UCSD-AML1 (cell line): ENCODE results near the gene MSTN.
"Not testable (repeated sequence)": the region's sequence is repeated elsewhere in the genome, so short reads cannot be mapped to it uniquely, and the experiment has no call there.

Experiments
- DNase-seq: peaks from one replicate; lab custom pipeline; 2025; ENCODE audit not compliant: unreplicated experiment; lab: John Stamatoyannopoulos, UW

MSTN gene

DNA sequence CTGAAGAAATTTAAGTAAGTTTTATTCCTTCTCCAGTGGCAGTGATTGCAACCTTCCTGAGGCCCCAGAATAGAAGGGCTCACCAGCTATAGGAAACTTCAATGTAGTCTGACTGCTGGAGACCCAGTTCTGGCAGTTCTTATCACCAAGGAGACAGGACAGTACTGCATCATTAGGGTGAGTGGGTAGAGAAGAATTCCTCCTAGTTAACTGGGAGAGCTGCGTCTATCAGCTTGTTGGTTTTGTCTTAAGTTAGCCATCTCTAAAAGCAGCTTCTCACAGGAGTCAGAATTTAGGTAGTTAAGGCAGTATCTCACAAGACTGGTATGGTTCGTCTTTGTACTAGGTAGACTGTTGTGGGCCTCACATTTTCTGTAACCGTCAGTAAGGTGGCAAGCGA is 3.3 kb upstream of the MSTN start:
- DNase-seq = no peak

DNA sequence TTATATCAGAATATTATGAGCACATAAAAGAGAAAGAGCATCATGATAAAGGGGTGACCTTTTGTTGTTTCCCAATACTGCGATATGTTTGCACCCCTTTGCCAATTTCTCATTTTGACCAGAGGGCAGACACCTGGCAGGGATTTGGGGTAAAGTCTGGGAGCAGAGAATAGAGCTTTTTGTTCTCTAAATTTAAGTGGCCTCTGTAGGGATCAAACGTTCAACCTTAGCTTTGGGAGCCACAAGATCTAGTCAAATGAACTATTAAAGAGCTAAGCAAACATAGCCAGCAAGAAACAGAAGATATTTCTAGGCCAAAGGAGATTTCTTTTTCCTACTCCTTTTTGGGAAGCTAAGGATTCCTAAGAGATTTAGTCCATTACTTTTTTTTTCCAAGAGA is 1.1 kb upstream of the MSTN start:
- DNase-seq = no peak

DNA sequence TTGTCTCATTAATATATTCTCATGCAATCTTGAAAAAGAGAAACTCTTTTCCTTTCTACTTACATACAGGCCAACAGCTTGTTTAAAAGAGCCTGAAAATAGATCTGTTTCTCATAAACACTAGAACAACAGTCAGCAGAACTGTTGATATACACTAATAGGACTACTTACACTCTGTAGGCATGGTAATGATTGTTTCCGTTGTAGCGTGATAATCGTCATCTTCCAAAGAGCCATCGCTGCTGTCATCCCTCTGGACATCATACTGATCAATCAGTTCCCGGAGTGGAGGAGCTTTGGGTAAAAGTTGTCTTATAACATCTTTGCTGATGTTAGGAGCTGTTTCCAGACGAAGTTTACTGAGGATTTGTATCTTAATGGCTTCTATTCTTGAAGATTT is 476 bp downstream of the MSTN start:
- no peak for DNase-seq

DNA sequence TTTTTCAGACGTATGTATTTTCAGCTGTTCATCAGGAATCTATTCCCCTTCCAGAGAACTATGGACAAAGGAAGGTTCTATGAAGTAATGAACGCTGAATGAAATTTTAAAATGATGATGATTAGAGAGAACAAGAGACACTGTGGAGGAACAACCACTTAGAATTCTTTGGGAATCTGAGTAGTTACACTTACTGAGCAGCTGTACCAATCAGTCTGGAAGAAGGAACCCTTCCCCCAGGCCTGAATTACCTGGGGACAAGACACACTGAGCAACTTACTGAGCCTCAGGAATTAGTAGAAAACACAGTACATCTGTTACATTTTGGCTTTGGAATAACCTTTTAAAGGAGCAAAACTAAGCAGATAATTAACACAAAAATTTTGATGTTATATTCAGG is 1.9 kb downstream of the MSTN start:
- DNase-seq = no peak

GRCh38 chr2:190060019-190060418 is 2.5 kb downstream of the MSTN start:
- no peak for DNase-seq

- DNase-seq = no peak
Observed at GRCh38 chr2:190053426-190053825, 9.1 kb downstream of the MSTN start.

DNA sequence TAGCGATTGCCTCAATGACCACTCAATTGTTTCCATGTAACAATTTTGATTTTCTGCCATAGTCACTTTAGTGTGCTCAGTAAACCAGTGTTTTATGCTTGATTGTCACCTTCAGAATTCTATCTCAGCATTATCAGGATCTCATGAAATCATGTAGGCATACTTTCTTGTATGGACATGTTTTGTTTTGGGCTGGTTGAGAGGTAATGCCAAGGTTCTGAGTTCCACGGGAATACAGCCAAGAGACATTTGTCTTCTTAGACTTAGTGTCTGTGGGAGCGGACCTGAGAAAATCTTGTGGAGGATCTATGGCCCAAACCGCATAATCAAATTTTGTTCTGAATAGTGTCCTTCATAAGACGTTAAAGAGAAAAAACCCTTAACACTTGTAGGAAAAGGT is 10.2 kb downstream of the MSTN start:
- DNase-seq = no peak

DNA sequence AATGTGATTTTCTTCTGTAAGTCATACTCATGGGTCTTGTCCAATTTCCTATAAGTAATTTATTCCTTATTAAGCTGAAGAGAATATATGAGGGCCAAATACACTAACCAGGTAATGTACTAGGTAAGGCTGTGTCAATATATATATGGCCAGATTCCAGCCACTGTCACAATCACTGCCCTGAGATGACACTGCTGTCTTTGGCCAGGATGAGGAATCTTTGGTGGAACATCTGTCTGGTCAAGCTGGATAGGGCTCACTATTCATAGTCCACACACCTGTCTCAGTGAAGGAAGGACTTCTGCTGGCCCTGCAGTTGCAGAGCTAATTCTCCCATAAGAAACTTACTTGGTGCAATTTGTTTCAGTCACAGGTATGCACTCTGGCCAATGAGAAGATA is 11.3 kb downstream of the MSTN start:
- no peak for DNase-seq

GRCh38 chr2:190050001-190050400 is 12.5 kb downstream of the MSTN start:
- DNase-seq = no peak

- DNase-seq = no peak
Observed at GRCh38 chr2:190044866-190045265, 17.7 kb downstream of the MSTN start.

DNA sequence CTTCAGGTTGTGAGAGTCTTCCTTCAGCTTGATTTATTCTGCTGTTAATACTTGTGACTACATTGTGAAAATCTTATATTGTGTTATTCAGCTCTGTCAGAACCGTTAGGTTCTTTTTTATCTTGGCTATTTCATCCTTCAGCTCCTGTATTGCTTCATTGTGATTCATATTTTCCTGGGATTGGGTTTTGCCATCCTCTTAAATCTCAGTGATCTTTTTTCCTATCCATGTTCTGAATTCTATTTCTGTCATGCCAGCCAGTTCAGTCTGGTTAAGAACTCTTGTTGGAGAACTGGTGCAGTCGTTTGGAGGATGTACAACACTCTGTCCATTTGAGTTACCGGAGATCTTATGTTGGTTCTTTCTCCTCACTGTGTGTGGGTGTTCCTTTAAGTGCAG is 19.1 kb downstream of the MSTN start:
- DNase-seq = no peak

DNA sequence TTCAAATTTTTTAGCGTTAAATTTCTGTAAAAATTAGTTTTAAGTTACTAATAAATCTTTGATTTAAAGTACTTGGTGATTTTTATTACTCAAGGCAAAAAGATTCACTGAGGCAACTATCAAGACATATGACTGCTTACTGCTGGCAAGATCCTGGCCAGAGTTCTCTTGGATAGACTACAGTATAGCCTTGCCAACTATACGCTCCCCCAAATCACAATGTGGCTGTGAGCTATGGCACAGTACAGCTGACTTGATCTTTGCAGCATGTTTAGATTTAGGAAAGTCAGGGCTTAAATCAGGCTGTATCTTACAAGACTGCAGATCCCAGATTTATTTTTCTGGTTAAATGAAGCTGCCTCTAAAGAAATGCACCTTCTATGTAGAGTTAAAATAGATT is 26.5 kb downstream of the MSTN start:
- DNase-seq = no peak

- not testable (repeated sequence) for DNase-seq
Observed at GRCh38 chr2:190034417-190034816, 28.1 kb downstream of the MSTN start.

GRCh38 chr2:190031969-190032618 is 30.4 kb downstream of the MSTN start:
- no peak for DNase-seq

DNA sequence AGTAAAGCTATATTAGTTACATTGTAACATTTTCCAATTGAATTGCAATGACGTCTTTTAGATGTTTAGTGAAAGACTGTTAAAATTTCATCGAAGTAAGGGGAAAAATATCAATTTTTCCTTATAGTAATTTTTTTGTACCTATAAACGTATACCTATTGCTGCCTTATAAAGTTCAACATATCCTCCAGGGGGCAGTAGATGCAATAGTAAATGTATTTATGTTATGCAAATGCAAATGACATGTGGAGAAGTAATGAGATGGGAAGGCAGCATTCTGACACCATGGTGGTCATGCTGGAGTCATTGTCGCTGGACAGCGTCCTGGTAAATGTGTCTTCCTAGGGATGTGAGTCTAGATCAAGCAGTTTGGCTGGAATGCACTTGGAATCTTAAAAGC is 38.7 kb downstream of the MSTN start:
- DNase-seq = no peak

DNA sequence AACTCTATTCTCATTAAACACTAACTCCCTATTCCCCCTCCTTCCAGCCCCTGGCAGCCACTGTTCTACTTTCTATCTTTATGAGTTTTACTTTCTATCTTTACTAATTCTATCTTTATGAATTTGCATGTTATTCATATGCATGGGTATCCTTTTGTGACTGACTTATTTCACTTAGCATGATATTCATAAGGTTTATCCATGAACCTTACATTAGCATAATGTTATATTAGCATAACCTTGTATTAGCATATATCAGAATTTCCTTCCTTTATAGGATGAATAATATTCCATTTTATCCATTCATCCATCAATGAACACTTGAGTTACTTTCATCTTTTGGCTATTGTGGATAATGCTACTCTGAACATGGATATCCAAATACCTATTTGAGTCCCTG is 41.8 kb downstream of the MSTN start:
- DNase-seq = no peak

DNA sequence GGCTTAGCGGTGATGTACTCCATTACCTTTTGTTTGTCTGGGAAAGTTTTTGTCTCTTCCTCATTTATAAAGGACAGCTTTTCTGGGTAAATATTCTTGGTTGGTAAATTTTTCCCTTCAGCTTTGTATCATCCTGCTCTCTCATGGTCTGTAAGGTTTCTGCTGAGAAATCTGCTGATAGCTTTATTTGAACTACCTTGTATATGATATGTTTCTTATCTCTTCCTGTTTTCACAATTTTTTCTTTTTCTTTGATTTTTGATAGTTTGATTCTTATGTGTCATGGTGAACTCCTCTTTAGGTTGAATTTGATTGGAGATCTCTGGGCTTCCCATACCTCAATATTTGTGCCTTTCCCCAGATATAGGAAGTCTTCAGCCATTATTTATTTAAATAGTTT is 44.7 kb downstream of the MSTN start:
- DNase-seq = no peak

GRCh38 chr2:190015969-190016368 is 46.6 kb downstream of the MSTN start:
- not testable (repeated sequence) for DNase-seq
